ENCODE data around the gene C6orf132.

The C6orf132 gene

DNA sequence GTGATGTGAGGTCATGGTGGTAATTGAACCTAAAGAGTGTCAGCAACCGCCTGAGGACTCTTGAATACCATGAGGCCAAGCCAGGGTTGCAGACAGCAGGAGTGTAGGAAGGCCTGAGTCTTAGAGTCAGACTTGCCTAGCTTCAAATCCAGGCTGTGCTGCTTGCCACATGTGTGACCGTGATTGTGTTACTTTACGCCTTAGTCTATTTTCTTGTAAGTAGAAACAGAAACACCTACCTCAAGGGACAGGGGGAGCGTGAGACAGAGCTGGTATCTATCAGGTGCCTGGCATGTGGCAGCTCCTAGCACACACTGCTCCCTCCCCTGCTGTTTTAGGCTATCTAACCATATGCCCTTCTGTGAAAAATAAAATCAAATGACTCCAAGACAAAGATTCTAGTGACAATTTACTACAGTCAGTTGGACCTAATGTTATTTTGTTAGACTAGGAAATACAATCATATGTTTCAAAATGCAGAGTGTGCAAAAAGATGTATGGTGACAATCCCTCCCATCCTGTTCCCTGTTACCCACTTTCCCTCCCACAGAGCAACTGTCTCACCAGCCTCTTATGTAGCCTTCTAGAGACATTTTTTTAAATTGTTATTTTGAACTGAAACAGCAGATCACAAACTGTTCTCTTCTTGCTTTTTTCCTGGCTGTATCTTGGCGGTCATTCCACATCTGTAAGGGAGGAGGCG lies 70.4 kb downstream of the C6orf132 start:
- no peak overlapping the region for H3K56ac ChIP-seq (ENCODE audit: low read length)
- H3K27me3 ChIP-seq (ENCODE audit: insufficient read depth, low read length, poor library complexity), result no peaks in the 10 kb centered on the region
- no peak overlapping the region for H2BK15ac ChIP-seq (replicated peaks; ENCODE audit: low read depth)
- H3K27ac ChIP-seq (ENCODE audit: low read depth, low read length), result no peak overlapping the region
- H3K18ac ChIP-seq (ENCODE audit: low read length), result no peak overlapping the region
- no peak overlapping the region for H3K9ac ChIP-seq (ENCODE audit: low read length)
- H3K23ac ChIP-seq (ENCODE audit: low read length), result no peak overlapping the region
- no peaks in the 10 kb centered on the region for H3K4me1 ChIP-seq (ENCODE audit: control insufficient read depth, low read depth, low read length)
- WGBS (ENCODE audit: extremely low coverage, insufficient coverage, low lambda C conversion rate), result no CpG with 5 or more reads among the region's 6 CpGs
- no peak overlapping the region for H3K4me3 ChIP-seq (ENCODE audit: low read length)
- no peak for DNase-seq
- H4K5ac ChIP-seq (ENCODE audit: low read length), result no peak overlapping the region
- no peak overlapping the region for H3K4ac ChIP-seq (ENCODE audit: low read depth, low read length)
- no peak overlapping the region for H4K8ac ChIP-seq (ENCODE audit: low read depth, low read length)
- H2BK120ac ChIP-seq (ENCODE audit: low read depth, low read length), result no peak overlapping the region
- H2AK5ac ChIP-seq (ENCODE audit: low read length), result no peak overlapping the region
- H3K79me2 ChIP-seq (ENCODE audit: control insufficient read depth, insufficient read depth, low read length), result no peaks in the 10 kb centered on the region
- no peak overlapping the region for H2BK5ac ChIP-seq (ENCODE audit: low read length)
- peaks cover 9% of the 10 kb centered on the region for H3K36me3 ChIP-seq (ENCODE audit: control insufficient read depth, insufficient read depth, low read length)
- H3K4me2 ChIP-seq (ENCODE audit: low read length), result no peak overlapping the region
- H3K79me1 ChIP-seq (ENCODE audit: low read length), result no peaks in the 10 kb centered on the region

DNA sequence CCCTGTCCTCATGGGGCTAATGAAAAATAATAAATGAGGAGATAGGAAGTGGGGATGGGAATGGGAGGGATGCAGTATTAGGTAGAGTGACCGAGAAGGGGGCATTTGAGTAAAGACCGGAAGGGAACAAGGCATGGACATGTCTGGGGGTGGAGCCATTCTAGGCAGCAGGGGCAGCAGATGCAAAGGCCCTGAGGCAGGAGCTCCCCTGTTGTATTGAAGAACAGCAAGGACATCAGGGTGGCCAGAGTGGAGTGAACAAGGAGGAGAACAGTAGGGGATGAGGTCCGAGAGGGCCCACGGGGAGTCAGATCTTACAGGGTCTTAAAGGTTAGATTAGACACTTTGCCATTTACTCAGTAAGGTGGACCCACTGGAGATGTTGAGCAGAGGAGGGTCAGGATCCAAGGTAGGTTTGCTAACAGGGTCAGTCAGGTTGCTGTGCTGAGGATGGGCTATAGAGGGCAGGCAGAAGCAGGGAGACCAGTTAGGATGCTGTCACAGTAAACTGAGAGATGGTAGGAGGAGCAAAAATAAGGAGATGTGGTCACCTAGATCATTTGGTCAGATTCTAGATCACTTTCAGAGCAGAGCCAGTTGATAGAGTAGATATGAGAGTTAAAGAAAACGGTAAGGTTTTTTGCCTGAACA lies 73.4 kb downstream of the C6orf132 start:
- 100% methylated on average over 2 of the region's 5 CpGs for whole genome bisulfite sequencing (ENCODE audit: extremely low coverage, insufficient coverage, low lambda C conversion rate)
- no peak overlapping the region for H3K4me3 ChIP-seq (ENCODE audit: low read length)
- H2BK15ac ChIP-seq (replicated peaks; ENCODE audit: low read depth), result no peak overlapping the region
- H3K79me1 ChIP-seq (ENCODE audit: low read length), result no peaks in the 10 kb centered on the region
- no peak overlapping the region for H3K18ac ChIP-seq (ENCODE audit: low read length)
- H3K56ac ChIP-seq (ENCODE audit: low read length), result no peak overlapping the region
- no peak for DNase-seq
- H3K79me2 ChIP-seq (ENCODE audit: control insufficient read depth, insufficient read depth, low read length), result no peaks in the 10 kb centered on the region
- H3K27ac ChIP-seq (ENCODE audit: low read depth, low read length), result no peak overlapping the region
- no peaks in the 10 kb centered on the region for H3K4me1 ChIP-seq (ENCODE audit: control insufficient read depth, low read depth, low read length)
- H2BK120ac ChIP-seq (ENCODE audit: low read depth, low read length), result no peak overlapping the region
- no peak overlapping the region for H2AK5ac ChIP-seq (ENCODE audit: low read length)
- H3K23ac ChIP-seq (ENCODE audit: low read length), result no peak overlapping the region
- no peaks in the 10 kb centered on the region for H3K27me3 ChIP-seq (ENCODE audit: insufficient read depth, low read length, poor library complexity)
- no peak overlapping the region for H4K8ac ChIP-seq (ENCODE audit: low read depth, low read length)
- no peak overlapping the region for H3K9ac ChIP-seq (ENCODE audit: low read length)
- no peak overlapping the region for H4K5ac ChIP-seq (ENCODE audit: low read length)
- H2BK5ac ChIP-seq (ENCODE audit: low read length), result no peak overlapping the region
- H3K36me3 ChIP-seq (ENCODE audit: control insufficient read depth, insufficient read depth, low read length), result peaks cover 9% of the 10 kb centered on the region
- H3K4ac ChIP-seq (ENCODE audit: low read depth, low read length), result no peak overlapping the region
- no peak overlapping the region for H3K4me2 ChIP-seq (ENCODE audit: low read length)

GRCh38 chr6:42068173-42068572 lies 74.2 kb downstream of the C6orf132 start:
- no CpG with 5 or more reads among the region's 7 CpGs for WGBS (ENCODE audit: extremely low coverage, insufficient coverage, low lambda C conversion rate)
- no peak overlapping the region for H4K8ac ChIP-seq (ENCODE audit: low read depth, low read length)
- no peak overlapping the region for H3K4me3 ChIP-seq (ENCODE audit: low read length)
- DNase-seq, result no peak
- no peak overlapping the region for H3K56ac ChIP-seq (ENCODE audit: low read length)
- no peak overlapping the region for H3K27ac ChIP-seq (ENCODE audit: low read depth, low read length)
- no peak overlapping the region for H2BK120ac ChIP-seq (ENCODE audit: low read depth, low read length)
- H3K9ac ChIP-seq (ENCODE audit: low read length), result no peak overlapping the region
- H2BK5ac ChIP-seq (ENCODE audit: low read length), result no peak overlapping the region
- no peak overlapping the region for H3K23ac ChIP-seq (ENCODE audit: low read length)
- no peaks in the 10 kb centered on the region for H3K27me3 ChIP-seq (ENCODE audit: insufficient read depth, low read length, poor library complexity)
- H3K4me1 ChIP-seq (ENCODE audit: control insufficient read depth, low read depth, low read length), result no peaks in the 10 kb centered on the region
- H2AK5ac ChIP-seq (ENCODE audit: low read length), result no peak overlapping the region
- no peak overlapping the region for H2BK15ac ChIP-seq (replicated peaks; ENCODE audit: low read depth)
- H3K79me2 ChIP-seq (ENCODE audit: control insufficient read depth, insufficient read depth, low read length), result no peaks in the 10 kb centered on the region
- no peak overlapping the region for H3K18ac ChIP-seq (ENCODE audit: low read length)
- no peaks in the 10 kb centered on the region for H3K79me1 ChIP-seq (ENCODE audit: low read length)
- no peak overlapping the region for H3K4ac ChIP-seq (ENCODE audit: low read depth, low read length)
- H4K5ac ChIP-seq (ENCODE audit: low read length), result no peak overlapping the region
- no peak overlapping the region for H3K4me2 ChIP-seq (ENCODE audit: low read length)
- H3K36me3 ChIP-seq (ENCODE audit: control insufficient read depth, insufficient read depth, low read length), result peaks cover 9% of the 10 kb centered on the region

DNA sequence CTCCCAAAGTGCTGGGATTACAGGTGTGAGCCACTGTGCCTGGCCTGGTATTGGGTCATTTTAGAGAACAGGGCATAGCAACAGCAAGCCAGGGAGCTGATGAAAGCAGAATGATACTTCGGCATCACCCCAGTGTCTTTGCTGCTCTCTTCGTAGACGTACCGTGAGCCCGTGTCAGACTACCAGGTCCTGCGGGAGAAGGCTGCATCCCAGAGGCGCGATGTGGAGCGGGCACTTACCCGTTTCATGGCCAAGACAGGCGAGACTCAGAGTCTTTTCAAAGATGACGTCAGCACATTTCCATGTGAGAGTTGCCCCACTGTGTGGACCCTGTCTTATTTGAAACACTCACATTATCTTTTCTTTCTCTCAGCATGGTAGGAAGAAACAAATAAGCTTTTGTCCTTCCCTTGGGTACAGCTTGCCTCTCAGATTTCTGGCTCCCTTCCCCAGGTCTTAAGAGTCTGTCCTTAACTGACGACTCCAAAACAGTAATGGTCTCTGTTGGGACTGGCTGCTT lies 76.2 kb downstream of the C6orf132 start:
- H4K5ac ChIP-seq (ENCODE audit: low read length), result no peak overlapping the region
- H3K4me3 ChIP-seq (ENCODE audit: low read length), result no peak overlapping the region
- DNase-seq, result no peak
- H3K23ac ChIP-seq (ENCODE audit: low read length), result no peak overlapping the region
- H2BK15ac ChIP-seq (replicated peaks; ENCODE audit: low read depth), result no peak overlapping the region
- no peak overlapping the region for H3K4me2 ChIP-seq (ENCODE audit: low read length)
- H3K18ac ChIP-seq (ENCODE audit: low read length), result no peak overlapping the region
- H3K79me1 ChIP-seq (ENCODE audit: low read length), result no peaks in the 10 kb centered on the region
- no peak overlapping the region for H3K27ac ChIP-seq (ENCODE audit: low read depth, low read length)
- H2AK5ac ChIP-seq (ENCODE audit: low read length), result no peak overlapping the region
- H3K79me2 ChIP-seq (ENCODE audit: control insufficient read depth, insufficient read depth, low read length), result no peaks in the 10 kb centered on the region
- no peak overlapping the region for H3K4ac ChIP-seq (ENCODE audit: low read depth, low read length)
- no CpG with 5 or more reads among the region's 13 CpGs for WGBS (ENCODE audit: extremely low coverage, insufficient coverage, low lambda C conversion rate)
- H2BK5ac ChIP-seq (ENCODE audit: low read length), result no peak overlapping the region
- H4K8ac ChIP-seq (ENCODE audit: low read depth, low read length), result no peak overlapping the region
- H3K27me3 ChIP-seq (ENCODE audit: insufficient read depth, low read length, poor library complexity), result no peaks in the 10 kb centered on the region
- H3K4me1 ChIP-seq (ENCODE audit: control insufficient read depth, low read depth, low read length), result no peaks in the 10 kb centered on the region
- no peak overlapping the region for H3K56ac ChIP-seq (ENCODE audit: low read length)
- H3K36me3 ChIP-seq (ENCODE audit: control insufficient read depth, insufficient read depth, low read length), result peaks cover 9% of the 10 kb centered on the region
- H2BK120ac ChIP-seq (ENCODE audit: low read depth, low read length), result no peak overlapping the region
- H3K9ac ChIP-seq (ENCODE audit: low read length), result no peak overlapping the region

DNA sequence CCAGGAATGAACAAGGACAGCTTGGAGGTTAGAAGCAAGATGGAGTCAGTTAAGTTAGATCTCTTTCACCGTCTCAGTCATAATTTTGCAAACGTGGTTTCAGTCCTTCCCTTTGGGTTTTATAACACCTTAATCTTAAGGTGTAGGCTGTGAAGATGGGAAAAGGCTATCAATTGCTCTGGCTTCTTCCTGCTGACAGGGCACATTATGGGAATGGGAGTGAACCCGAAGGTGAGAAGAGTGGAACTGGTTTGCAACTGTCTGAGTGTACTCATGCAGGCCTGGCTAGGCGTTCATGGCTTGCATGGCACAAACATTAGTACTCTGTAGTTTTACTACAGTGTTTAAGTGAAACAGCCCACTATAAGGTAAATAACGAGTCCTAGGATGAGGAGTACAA lies 82.7 kb downstream of the C6orf132 start:
- Histone ChIP-seq H3K4me1 (ENCODE audit: control insufficient read depth, low read depth, low read length) (no peaks in the 10 kb centered on the region), H2AK5ac (ENCODE audit: low read length) (no peak overlapping the region), H3K18ac (ENCODE audit: low read length) (no peak overlapping the region), H3K56ac (ENCODE audit: low read length) (no peak overlapping the region), H2BK5ac (ENCODE audit: low read length) (no peak overlapping the region), H3K27me3 (ENCODE audit: insufficient read depth, low read length, poor library complexity) (no peaks in the 10 kb centered on the region), H2BK15ac (replicated peaks; ENCODE audit: low read depth) (no peak overlapping the region), H3K79me1 (ENCODE audit: low read length) (no peaks in the 10 kb centered on the region), H3K79me2 (ENCODE audit: control insufficient read depth, insufficient read depth, low read length) (no peaks in the 10 kb centered on the region), H4K5ac (ENCODE audit: low read length) (no peak overlapping the region), H3K36me3 (ENCODE audit: control insufficient read depth, insufficient read depth, low read length) (peaks cover 5% of the 10 kb centered on the region), H3K4me2 (ENCODE audit: low read length) (no peak overlapping the region), H3K23ac (ENCODE audit: low read length) (no peak overlapping the region), H4K8ac (ENCODE audit: low read depth, low read length) (no peak overlapping the region), H2BK120ac (ENCODE audit: low read depth, low read length) (no peak overlapping the region), H3K27ac (ENCODE audit: low read depth, low read length) (no peak overlapping the region), H3K9ac (ENCODE audit: low read length) (no peak overlapping the region), H3K4me3 (ENCODE audit: low read length) (no peak overlapping the region), H3K4ac (ENCODE audit: low read depth, low read length) (no peak overlapping the region)
- no peak for DNase-seq
- WGBS (ENCODE audit: extremely low coverage, insufficient coverage, low lambda C conversion rate), result no CpG with 5 or more reads among the region's 5 CpGs
